K562 (cell line): ENCODE data around the gene B4GALNT4. TPM values are rescaled to one million over a fixed set of nuclear protein-coding genes. Genes with fewer than 3 reads are reported as not detected.

Source experiments
- DPF2 ChIP-seq: fragments of 450-650 bp; IDR thresholded peaks from 2 replicates; pipeline ENCODE4 v1.6.1; 2016
- EGR1 ChIP-seq: fragments of 450-650 bp; conservative IDR thresholded peaks from 2 replicates; pipeline ENCODE4 v1.6.1; 2017; ENCODE audit warnings: mild to moderate bottlenecking
- EP400 ChIP-seq: fragments of 450-650 bp; IDR thresholded peaks from 2 replicates; pipeline ENCODE4 v1.6.1; 2017; ENCODE audit warnings: antibody characterized with exemption, mild to moderate bottlenecking, moderate library complexity
- KDM1A ChIP-seq, 2 experiments: fragments of 450-650 bp; IDR thresholded peaks; 2 replicates each; pipeline ENCODE4 v1.6.1; 2016; ENCODE audit warnings: mild to moderate bottlenecking in 2 of 2
- NFIC ChIP-seq: fragments of 450-650 bp; IDR thresholded peaks from 2 replicates; pipeline ENCODE4 v1.6.1; 2017; ENCODE audit warnings: mild to moderate bottlenecking, inconsistent platforms
- NR2C2 ChIP-seq, 2 experiments: fragments of 200-800 bp in 1 of 2; sonication (Bioruptor generic) in 1 of 2; sonication (generic) in 1 of 2; formaldehyde crosslinking in 1 of 2; IDR thresholded peaks; 2 replicates each; pipeline versions ENCODE4 v1.6.1 to v1.8.0; 2016 to 2022; ENCODE audit warnings: mild to moderate bottlenecking in 1 of 2, missing compliant biosample characterization in 1 of 2, missing genetic modification characterization in 1 of 2, missing genetic modification reagents in 1 of 2
- NRF1 ChIP-seq, 2 experiments: fragments of 450-650 bp; IDR thresholded peaks in 1 of 2; conservative IDR thresholded peaks in 1 of 2; 2 replicates each; pipeline ENCODE4 v1.6.1; 2014; ENCODE audit warnings: mild to moderate bottlenecking in 2 of 2
- PRDM10 ChIP-seq: fragments of 450-650 bp; IDR thresholded peaks from 2 replicates; pipeline ENCODE4 v1.6.1; 2018; ENCODE audit not compliant: partially characterized antibody
- RBM39 ChIP-seq: fragments of 200-400 bp; formaldehyde crosslinking; optimal IDR thresholded peaks from 2 replicates; pipeline ENCODE3; 2018; ENCODE audit warnings: low read depth, low read length
- RCOR1 ChIP-seq, 2 experiments: IDR thresholded peaks; 2 replicates each; pipeline ENCODE4 v1.6.1; 2012; ENCODE audit warnings: low read depth in 2 of 2, low read length in 2 of 2, borderline replicate concordance in 1 of 2, improper control_type of control experiment in 1 of 2
- TSC22D4 ChIP-seq: fragments of 450-650 bp; IDR thresholded peaks from 2 replicates; pipeline ENCODE4 v1.6.1; 2016; ENCODE audit warnings: missing genetic modification characterization, missing biosample characterization, control low read depth
- ZFP91 ChIP-seq: sonication (generic); formaldehyde crosslinking; IDR thresholded peaks from 2 replicates; pipeline ENCODE4 v1.8.0; 2022; ENCODE audit warnings: mild to moderate bottlenecking, missing genetic modification reagents
- ZNF175 ChIP-seq: fragments of 200-800 bp; sonication (Bioruptor generic); IDR thresholded peaks from 2 replicates; pipeline ENCODE4 v1.6.1; 2016; ENCODE audit warnings: low read depth, mild to moderate bottlenecking, missing genetic modification characterization, missing compliant biosample characterization
- ZNF431 ChIP-seq: sonication (generic); formaldehyde crosslinking; IDR thresholded peaks from 2 replicates; pipeline ENCODE4 v1.8.0; 2022; ENCODE audit warnings: mild to moderate bottlenecking, missing genetic modification reagents
- polyA plus RNA-seq, 8 experiments: library from polyadenylated mRNA; depleted of rRNA in 4 of 8; stranded (reverse) in 5 of 8; unstranded in 3 of 8; fragments of >200 nt; fragmentation: Nextera tagmentation in 2 of 8; fragmentation: Illumina TruSeq in 1 of 8; extraction: Ambion mirVana in 2 of 8; extraction: Trizol in 1 of 8; gene quantifications; 2 replicates each; pipeline versions ENCODE4 v1.2.1 to v1.2.3, GENCODE V29; 2011 to 2014; ENCODE audit warnings: inconsistent platforms in 1 of 8, missing spikeins in 1 of 8
- total RNA-seq, 7 experiments: library from RNA; depleted of rRNA in 6 of 7; stranded (reverse); fragments of >200 nt in 6 of 7; fragmentation: Illumina TruSeq in 2 of 7; extraction: Trizol in 2 of 7; gene quantifications; 2 replicates each; pipeline versions ENCODE4 v1.2.1 to v1.2.3, GENCODE V29; 2011 to 2021; ENCODE audit warnings: low replicate concordance in 1 of 7
- TF ChIP-seq, protein P1 (sequence below): fragments of 450-650 bp; formaldehyde crosslinking; IDR thresholded peaks from 2 replicates; pipeline ENCODE4 v1.4.0; 2022; ENCODE audit warnings: missing genetic modification characterization
- TF ChIP-seq, protein P2 (sequence below): sonication (generic); formaldehyde crosslinking; IDR thresholded peaks from 2 replicates; pipeline ENCODE4 v1.8.0; 2022; ENCODE audit warnings: mild to moderate bottlenecking, low read depth, missing genetic modification reagents
- TF ChIP-seq, protein P3 (sequence below): fragments of 450-650 bp; IDR thresholded peaks from 2 replicates; pipeline ENCODE4 v1.6.1; 2016

B4GALNT4 gene
- total and polyA plus RNA-seq, 9 of the 15 experiments (the other 6 are each of a cell fraction or from before 2014, with no cell fraction given) = 0.20 to 37.1 (median 10.8) TPM; not detected in 1

- TF ChIP-seq, protein P1, sequence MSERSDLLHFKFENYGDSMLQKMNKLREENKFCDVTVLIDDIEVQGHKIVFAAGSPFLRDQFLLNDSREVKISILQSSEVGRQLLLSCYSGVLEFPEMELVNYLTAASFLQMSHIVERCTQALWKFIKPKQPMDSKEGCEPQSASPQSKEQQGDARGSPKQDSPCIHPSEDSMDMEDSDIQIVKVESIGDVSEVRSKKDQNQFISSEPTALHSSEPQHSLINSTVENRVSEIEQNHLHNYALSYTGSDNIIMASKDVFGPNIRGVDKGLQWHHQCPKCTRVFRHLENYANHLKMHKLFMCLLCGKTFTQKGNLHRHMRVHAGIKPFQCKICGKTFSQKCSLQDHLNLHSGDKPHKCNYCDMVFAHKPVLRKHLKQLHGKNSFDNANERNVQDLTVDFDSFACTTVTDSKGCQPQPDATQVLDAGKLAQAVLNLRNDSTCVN (CRISPR knock-in tag) = no peak
- TF ChIP-seq EP400 (peak; percentile 29; the same call in 1 of the 2 replicates), NRF1 (conservative IDR thresholded peaks at IDR 0.05 in 1 of 2, IDR thresholded peaks at IDR 0.05 in 1 of 2) (peak in 1 of 2 experiments; percentile 54; a peak in 3 of 4 replicates), ZNF175 (0 out of 2 replicates have a peak, but pooled peaks have one; percentile 22), KDM1A (IDR thresholded peaks at IDR 0.05) (peak; percentile 65 to 74; a peak in 3 of 4 replicates), NFIC (peak; percentile 57), DPF2 (0 out of 2 replicates have a peak, but pooled peaks have one; percentile 6), PRDM10 (no peak), EGR1 (peak; percentile 62; the same call in 1 of the 2 replicates), ZFP91 (peak; percentile 70; the same call in 1 of the 2 replicates), NR2C2 (CRISPR knock-in tag; IDR thresholded peaks at IDR 0.05) (peak; percentile 35; the same call in 1 of the 2 replicates), NR2C2 (tag; IDR thresholded peaks at IDR 0.05) (no peak), ZNF431 (CRISPR knock-in tag) (0 out of 2 replicates have a peak, but pooled peaks have one; percentile 6), RCOR1 (IDR thresholded peaks at IDR 0.05; ENCODE audit: borderline replicate concordance in 1 of 2, low read depth in 2 of 2, low read length in 2 of 2) (peak in 1 of 2 experiments; percentile 49; a peak in 2 of 4 replicates), RBM39 (peak; percentile 27), TSC22D4 (tag) (no peak)
- TF ChIP-seq, protein P2, sequence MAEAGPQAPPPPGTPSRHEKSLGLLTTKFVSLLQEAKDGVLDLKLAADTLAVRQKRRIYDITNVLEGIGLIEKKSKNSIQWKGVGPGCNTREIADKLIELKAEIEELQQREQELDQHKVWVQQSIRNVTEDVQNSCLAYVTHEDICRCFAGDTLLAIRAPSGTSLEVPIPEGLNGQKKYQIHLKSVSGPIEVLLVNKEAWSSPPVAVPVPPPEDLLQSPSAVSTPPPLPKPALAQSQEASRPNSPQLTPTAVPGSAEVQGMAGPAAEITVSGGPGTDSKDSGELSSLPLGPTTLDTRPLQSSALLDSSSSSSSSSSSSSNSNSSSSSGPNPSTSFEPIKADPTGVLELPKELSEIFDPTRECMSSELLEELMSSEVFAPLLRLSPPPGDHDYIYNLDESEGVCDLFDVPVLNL (CRISPR knock-in tag) = 0 out of 2 replicates have a peak, but pooled peaks have one; percentile 36
- TF ChIP-seq, protein P3, sequence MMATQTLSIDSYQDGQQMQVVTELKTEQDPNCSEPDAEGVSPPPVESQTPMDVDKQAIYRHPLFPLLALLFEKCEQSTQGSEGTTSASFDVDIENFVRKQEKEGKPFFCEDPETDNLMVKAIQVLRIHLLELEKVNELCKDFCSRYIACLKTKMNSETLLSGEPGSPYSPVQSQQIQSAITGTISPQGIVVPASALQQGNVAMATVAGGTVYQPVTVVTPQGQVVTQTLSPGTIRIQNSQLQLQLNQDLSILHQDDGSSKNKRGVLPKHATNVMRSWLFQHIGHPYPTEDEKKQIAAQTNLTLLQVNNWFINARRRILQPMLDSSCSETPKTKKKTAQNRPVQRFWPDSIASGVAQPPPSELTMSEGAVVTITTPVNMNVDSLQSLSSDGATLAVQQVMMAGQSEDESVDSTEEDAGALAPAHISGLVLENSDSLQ = peak; percentile 84
- TF ChIP-seq, all 486 proteins: peak for 25
These were observed 25.8 kb downstream of the B4GALNT4 start (continued) for GRCh38 chr11:394858-395655.
